Keratinocyte (primary cell): ENCODE measurements around the gene CELSR1. TPM values are rescaled to one million over a fixed set of nuclear protein-coding genes. Genes with fewer than 3 reads are reported as not detected.

ENCODE experiments used
- DNase-seq: peaks from one replicate; pipeline ENCODE4 v3.0.0-alpha.2; 2011; ENCODE audit warnings: low read depth, missing footprints, low spot score
- FAIRE-seq: peaks from 2 replicates; lab custom pipeline; 2011; peaks lifted over from hg19 to GRCh38; lab: Jason Lieb, UNC
- H2AFZ ChIP-seq: 2 replicates; pipeline ENCODE4 v1.6.0; 2012; ENCODE audit warnings: low read length, control low read depth, inconsistent platforms; ENCODE audit not compliant: control insufficient read depth
- H3K27ac ChIP-seq: 2 replicates; pipeline ENCODE4 v1.5.1; 2011; ENCODE audit warnings: low read length; ENCODE audit not compliant: control insufficient read depth, insufficient read depth
- H3K27me3 ChIP-seq: 3 replicates; pipeline ENCODE4 v1.6.0; 2011; ENCODE audit warnings: low read length; ENCODE audit not compliant: control insufficient read depth, insufficient read depth; ENCODE audit errors: extremely low read depth
- H3K36me3 ChIP-seq, 2 experiments: 2 replicates in 1 of 2; 3 replicates in 1 of 2; pipeline ENCODE4 v1.5.1; 2011; ENCODE audit warnings: low read length in 2 of 2, mild to moderate bottlenecking in 1 of 2; ENCODE audit not compliant: control insufficient read depth in 2 of 2, insufficient read depth in 2 of 2; ENCODE audit errors: extremely low read depth in 1 of 2
- H3K4me1 ChIP-seq: 3 replicates; pipeline ENCODE4 v1.5.1; 2011; ENCODE audit warnings: low read length; ENCODE audit not compliant: control insufficient read depth, insufficient read depth; ENCODE audit errors: extremely low read depth
- H3K4me2 ChIP-seq: 3 replicates; pipeline ENCODE4 v1.6.0; 2011; ENCODE audit warnings: low read depth, low read length; ENCODE audit not compliant: control insufficient read depth, insufficient read depth; ENCODE audit errors: extremely low read depth
- H3K4me3 ChIP-seq, 3 experiments: fragments of 200-600 bp in 1 of 3; sonication (generic) in 1 of 3; 2 replicates in 2 of 3; 3 replicates in 1 of 3; pipeline ENCODE4 v1.5.1; 2011 to 2016; ENCODE audit warnings: low read length in 3 of 3, mild to moderate bottlenecking in 3 of 3, control low read depth in 2 of 3, inconsistent platforms in 1 of 3, low read depth in 1 of 3, mixed read lengths in 1 of 3, mixed run types in 1 of 3, moderate library complexity in 1 of 3; ENCODE audit not compliant: control insufficient read depth in 2 of 3, insufficient read depth in 2 of 3; ENCODE audit errors: extremely low read depth in 1 of 3
- H3K79me2 ChIP-seq: 2 replicates; pipeline ENCODE4 v1.6.0; 2012; ENCODE audit warnings: low read length; ENCODE audit not compliant: control insufficient read depth, insufficient read depth
- H3K9ac ChIP-seq: 3 replicates; pipeline ENCODE4 v1.6.0; 2011; ENCODE audit warnings: low read length; ENCODE audit not compliant: control insufficient read depth, insufficient read depth; ENCODE audit errors: extremely low read depth
- H3K9me1 ChIP-seq: 3 replicates; pipeline ENCODE4 v1.6.0; 2011; ENCODE audit warnings: low read length; ENCODE audit not compliant: control insufficient read depth, insufficient read depth; ENCODE audit errors: extremely low read depth
- H3K9me3 ChIP-seq: 2 replicates; pipeline ENCODE4 v1.5.1; 2012; ENCODE audit warnings: low read depth, low read length; ENCODE audit not compliant: control insufficient read depth
- H4K20me1 ChIP-seq: 3 replicates; pipeline ENCODE4 v1.6.0; 2011; ENCODE audit warnings: low read length; ENCODE audit not compliant: control insufficient read depth, insufficient read depth; ENCODE audit errors: extremely low read depth
- EZH2 ChIP-seq: IDR thresholded peaks from one replicate; pipeline ENCODE4 v1.6.1; 2012; ENCODE audit warnings: inconsistent platforms, mild to moderate bottlenecking, low read length, moderate library complexity
- dilution Hi-C: fragments of 300-500 bp; cut with MboI; formaldehyde crosslinking; loops from one replicate; pipeline ENCODE4 v1.7.0; 2020; ENCODE audit warnings: low sequenced_read_pairs; ENCODE audit not compliant: extremely low pct_ligation_motif_present
- polyA plus RNA-seq, 5 experiments: library from polyadenylated mRNA; depleted of rRNA in 3 of 5; stranded (reverse) in 3 of 5; stranded (forward) in 1 of 5; unstranded in 1 of 5; fragments of >200 nt; gene quantifications; 1 replicate in 1 of 5; 2 replicates in 3 of 5; 3 replicates in 1 of 5; pipeline versions ENCODE4 v1.2.1 to v1.2.3, GENCODE V29; 2011 to 2012; ENCODE audit warnings: missing spikeins in 2 of 5, low read depth in 1 of 5, low replicate concordance in 1 of 5
- TF ChIP-seq, protein P1 (sequence below), 3 experiments: IDR thresholded peaks in 1 of 3; conservative IDR thresholded peaks in 1 of 3; optimal IDR thresholded peaks in 1 of 3; 2 replicates in 2 of 3; 3 replicates in 1 of 3; pipeline versions ENCODE3 to v1.5.1; 2011; ENCODE audit warnings: low read length in 3 of 3, mild to moderate bottlenecking in 3 of 3, moderate library complexity in 2 of 3, control low read depth in 1 of 3, inconsistent platforms in 1 of 3; ENCODE audit not compliant: insufficient read depth in 2 of 3; ENCODE audit errors: extremely low read depth in 1 of 3

CELSR1 gene
- polyA plus RNA-seq, 1 donor (not counting 4 experiments of a cell fraction or from before 2014, with no cell fraction given) = 16.1 TPM

GRCh38 chr22:46480396-46480795 lies 57.0 kb downstream of the CELSR1 start:
- no peak overlapping the region for H3K4me2 ChIP-seq
- H3K9me1 ChIP-seq = peaks cover 2% of the 10 kb centered on the region
- DNase-seq (no peak), FAIRE-seq (peak; percentile 83)
- no peak overlapping the region for H3K27ac ChIP-seq
- H2AFZ ChIP-seq = no peak overlapping the region
- H3K4me3 ChIP-seq = no peak overlapping the region
- no peak overlapping the region for H3K9ac ChIP-seq
- H3K36me3 ChIP-seq = peaks cover 0 to 2% of the 10 kb centered on the region in 2 experiments
- H3K27me3 ChIP-seq = no peaks in the 10 kb centered on the region
- TF ChIP-seq, protein P1, sequence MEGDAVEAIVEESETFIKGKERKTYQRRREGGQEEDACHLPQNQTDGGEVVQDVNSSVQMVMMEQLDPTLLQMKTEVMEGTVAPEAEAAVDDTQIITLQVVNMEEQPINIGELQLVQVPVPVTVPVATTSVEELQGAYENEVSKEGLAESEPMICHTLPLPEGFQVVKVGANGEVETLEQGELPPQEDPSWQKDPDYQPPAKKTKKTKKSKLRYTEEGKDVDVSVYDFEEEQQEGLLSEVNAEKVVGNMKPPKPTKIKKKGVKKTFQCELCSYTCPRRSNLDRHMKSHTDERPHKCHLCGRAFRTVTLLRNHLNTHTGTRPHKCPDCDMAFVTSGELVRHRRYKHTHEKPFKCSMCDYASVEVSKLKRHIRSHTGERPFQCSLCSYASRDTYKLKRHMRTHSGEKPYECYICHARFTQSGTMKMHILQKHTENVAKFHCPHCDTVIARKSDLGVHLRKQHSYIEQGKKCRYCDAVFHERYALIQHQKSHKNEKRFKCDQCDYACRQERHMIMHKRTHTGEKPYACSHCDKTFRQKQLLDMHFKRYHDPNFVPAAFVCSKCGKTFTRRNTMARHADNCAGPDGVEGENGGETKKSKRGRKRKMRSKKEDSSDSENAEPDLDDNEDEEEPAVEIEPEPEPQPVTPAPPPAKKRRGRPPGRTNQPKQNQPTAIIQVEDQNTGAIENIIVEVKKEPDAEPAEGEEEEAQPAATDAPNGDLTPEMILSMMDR (optimal IDR thresholded peaks at IDR 0.05 in 1 of 3, IDR thresholded peaks at IDR 0.05 in 1 of 3, conservative IDR thresholded peaks at IDR 0.05 in 1 of 3; ENCODE audit: extremely low read depth in 1 of 3, insufficient read depth in 2 of 3, low read length in 3 of 3) = no peak
- TF ChIP-seq EZH2 = no peak
- dilution Hi-C loops = no loop called here
- H4K20me1 ChIP-seq = no peaks in the 10 kb centered on the region
- peaks cover 33% of the 10 kb centered on the region for H3K4me1 ChIP-seq
- no peaks in the 10 kb centered on the region for H3K9me3 ChIP-seq
- H3K79me2 ChIP-seq = peaks cover 32% of the 10 kb centered on the region

DNA sequence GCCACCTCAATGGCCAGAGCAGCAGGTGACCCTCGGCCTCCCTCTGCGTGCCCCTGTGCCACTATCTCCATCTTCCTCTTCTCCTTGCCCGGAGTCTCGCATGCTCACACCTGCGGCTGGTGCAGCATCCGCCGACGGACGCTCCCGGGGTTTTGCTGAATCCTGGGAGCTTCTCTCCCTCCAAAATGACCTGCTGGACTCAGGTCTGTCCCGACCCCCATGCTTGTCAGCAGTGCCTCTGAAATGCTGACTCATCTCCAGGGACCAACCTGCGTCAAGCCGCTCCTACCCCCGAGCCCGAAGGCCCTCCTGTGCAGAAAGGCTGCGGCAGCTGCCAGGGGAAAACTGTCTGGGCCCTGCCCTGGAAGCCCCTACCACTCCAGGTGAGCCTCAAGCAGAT lies 58.4 kb downstream of the CELSR1 start:
- peaks cover 0 to 2% of the 10 kb centered on the region in 2 experiments for H3K36me3 ChIP-seq
- no peak overlapping the region for H2AFZ ChIP-seq
- no peak overlapping the region for H3K4me3 ChIP-seq
- peaks cover 25% of the 10 kb centered on the region for H3K4me1 ChIP-seq
- no peak for FAIRE-seq
- H3K9ac ChIP-seq = no peak overlapping the region
- H3K79me2 ChIP-seq = peaks cover 35% of the 10 kb centered on the region
- no peak overlapping the region for H3K4me2 ChIP-seq
- peaks cover 2% of the 10 kb centered on the region for H3K9me1 ChIP-seq
- DNase-seq = no peak
- TF ChIP-seq EZH2 = no peak
- TF ChIP-seq, protein P1 (optimal IDR thresholded peaks at IDR 0.05 in 1 of 3, IDR thresholded peaks at IDR 0.05 in 1 of 3, conservative IDR thresholded peaks at IDR 0.05 in 1 of 3; ENCODE audit: extremely low read depth in 1 of 3, insufficient read depth in 2 of 3, low read length in 3 of 3) = no peak
- H3K27ac ChIP-seq = no peak overlapping the region
- H3K27me3 ChIP-seq = no peaks in the 10 kb centered on the region
- H4K20me1 ChIP-seq = no peaks in the 10 kb centered on the region
- dilution Hi-C loops = no loop called here
- H3K9me3 ChIP-seq = no peaks in the 10 kb centered on the region
